C4-2B (cell line): ENCODE measurements around the gene ANXA2.

ENCODE experiments used
- CTCF ChIP-seq: fragments of 450-650 bp; conservative IDR thresholded peaks from 2 replicates; pipeline ENCODE4 v1.5.1; 2017; ENCODE audit warnings: mild to moderate bottlenecking
- ZFX ChIP-seq: fragments of 450-650 bp; IDR thresholded peaks from 2 replicates; pipeline ENCODE4 v1.6.1; 2017

- TF ChIP-seq ZFX (no peak), CTCF (no peak)
Observed at GRCh38 chr15:60390231-60390630, 7.6 kb downstream of the ANXA2 start.
